SK-N-MC (cell line): ENCODE results near the gene OBSCN.

Experiments
- EZH2 ChIP-seq: fragments of 200-600 bp; sonication (generic); IDR thresholded peaks from one replicate; pipeline ENCODE4 v1.6.1; 2017; ENCODE audit warnings: antibody characterized with exemption
- FOXP2 ChIP-seq: optimal IDR thresholded peaks from 2 replicates; pipeline ENCODE3; 2011; ENCODE audit warnings: mild to moderate bottlenecking, moderate library complexity; ENCODE audit not compliant: insufficient read depth; ENCODE audit errors: extremely low read length, control extremely low read depth
- POLR2AphosphoS5 ChIP-seq: IDR thresholded peaks from 2 replicates; pipeline ENCODE4 v1.6.1; 2012; ENCODE audit warnings: mild to moderate bottlenecking, low read depth, low read length, borderline replicate concordance

DNA sequence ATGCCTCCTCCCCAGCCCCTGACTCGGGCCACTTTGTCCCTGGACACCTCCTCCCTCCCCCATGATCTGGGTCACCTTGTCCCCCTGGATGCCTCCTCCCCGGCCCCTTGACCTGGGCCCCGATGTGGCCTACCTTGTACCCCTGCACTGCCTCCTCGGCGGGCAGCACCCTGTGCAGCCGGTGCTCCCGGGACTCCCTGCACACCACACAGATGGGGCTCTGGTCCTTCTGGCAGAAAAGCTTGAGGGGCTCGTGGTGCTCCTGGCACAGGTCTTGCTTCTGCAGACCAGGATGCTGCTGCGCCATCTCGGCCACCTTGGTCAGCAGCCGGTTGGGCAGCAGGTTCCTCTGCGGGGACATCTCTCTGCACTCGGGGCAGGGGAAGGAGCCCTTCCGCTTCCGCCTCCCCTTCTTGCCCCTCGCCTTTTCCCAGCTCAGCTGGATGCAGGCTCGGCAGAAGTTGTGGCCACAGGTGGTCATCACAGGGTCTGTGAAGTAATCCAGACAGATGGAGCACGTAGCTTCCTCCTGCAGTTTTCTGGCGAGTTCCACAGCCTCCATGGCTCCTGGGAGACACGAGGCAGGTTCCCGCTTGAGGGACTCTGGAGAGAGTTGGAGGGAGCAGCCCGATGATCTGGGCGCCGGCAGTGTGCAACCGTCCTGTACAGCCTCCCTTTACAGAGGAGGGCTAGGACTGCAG lies 206.8 kb downstream of the OBSCN start:
- TF ChIP-seq POLR2AphosphoS5 (no peak), EZH2 (no peak), FOXP2 (no peak)
